GM19238 (cell line): ENCODE measurements around the gene APOBEC4.

Experiments used
- DNase-seq: peaks from one replicate; pipeline ENCODE4 v3.0.0; 2011; ENCODE audit warnings: low spot score; ENCODE audit not compliant: insufficient read length

The APOBEC4 gene

GRCh38 chr1:183675381-183675780, 22.3 kb upstream of the APOBEC4 start:
- no peak for DNase-seq

GRCh38 chr1:183674886-183675285, 21.8 kb upstream of the APOBEC4 start:
- no peak for DNase-seq

- DNase-seq, result no peak
Measured at GRCh38 chr1:183674339-183674738, 21.2 kb upstream of the APOBEC4 start.

- no peak for DNase-seq
Measured at GRCh38 chr1:183673605-183674323, 20.6 kb upstream of the APOBEC4 start.

- DNase-seq, result no peak
Measured at GRCh38 chr1:183670169-183670568, 17.1 kb upstream of the APOBEC4 start.

DNA sequence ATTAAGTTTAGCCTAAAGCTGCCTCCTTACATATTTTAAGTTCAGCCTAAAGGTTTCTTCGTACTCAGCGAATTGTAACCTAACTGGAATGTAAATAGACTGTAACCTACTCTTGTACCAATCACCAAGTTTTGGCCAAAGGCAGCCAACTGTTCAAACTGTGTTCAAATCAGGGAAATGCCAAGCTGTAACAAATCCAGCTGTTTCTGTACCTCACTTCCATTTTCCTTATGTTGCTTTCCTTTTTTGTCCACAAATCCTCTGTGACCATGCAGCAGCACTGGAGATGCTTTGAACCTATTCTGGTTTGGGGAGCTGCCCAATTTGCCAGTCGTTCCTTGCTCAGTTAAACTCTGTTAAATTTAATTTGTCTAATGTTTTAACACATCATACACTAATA, 3.2 kb upstream of the APOBEC4 start:
- no peak for DNase-seq

- DNase-seq, result peak; percentile 48
Measured at GRCh38 chr1:183655562-183656075, 2.5 kb upstream of the APOBEC4 start.

DNA sequence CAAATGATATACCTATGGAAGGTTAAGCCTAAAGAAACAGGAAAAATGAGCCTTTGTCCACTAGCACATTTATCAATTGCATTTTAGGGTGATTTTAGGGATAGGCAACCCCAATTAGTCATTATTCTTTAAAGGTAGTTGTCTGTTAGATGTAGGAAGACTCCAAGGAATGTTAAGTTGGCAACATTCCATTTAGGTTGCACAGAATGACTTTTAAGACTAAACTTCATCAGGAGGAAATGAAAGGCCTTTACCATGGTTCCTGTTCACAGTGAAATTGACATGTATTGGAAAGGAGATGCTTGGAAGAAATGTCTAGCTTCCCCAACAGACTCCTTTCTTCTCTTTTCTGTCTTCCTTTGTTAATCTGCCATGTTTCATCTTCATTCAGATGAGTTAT, 1.6 kb upstream of the APOBEC4 start:
- DNase-seq, result no peak

- DNase-seq, result no peak
Measured at GRCh38 chr1:183653876-183654451, 848 bp upstream of the APOBEC4 start.

GRCh38 chr1:183653462-183653794, 312 bp upstream of the APOBEC4 start:
- no peak for DNase-seq

DNA sequence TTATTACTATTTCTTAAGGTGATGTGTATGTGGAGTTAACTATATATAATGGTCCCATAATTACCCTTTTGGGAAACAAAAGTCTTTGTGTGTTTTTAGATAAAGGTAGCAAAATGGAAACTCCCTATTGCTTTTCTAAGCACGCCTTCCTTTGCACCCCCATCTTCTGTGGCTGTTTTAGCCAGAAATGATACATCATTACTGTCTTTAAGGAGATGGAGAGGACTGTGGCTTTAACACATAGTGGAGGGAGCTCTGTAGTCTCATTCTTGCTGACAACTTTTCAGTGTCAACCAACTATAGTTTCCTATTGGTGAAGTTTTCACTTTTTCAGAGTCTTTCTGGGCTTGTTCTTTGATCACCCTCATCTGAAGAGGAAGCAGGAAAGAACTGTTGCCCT, 1.0 kb downstream of the APOBEC4 start:
- no peak for DNase-seq

GRCh38 chr1:183651612-183652011, 1.5 kb downstream of the APOBEC4 start:
- no peak for DNase-seq

GRCh38 chr1:183648042-183648441, 5.1 kb downstream of the APOBEC4 start:
- DNase-seq, result no peak

DNA sequence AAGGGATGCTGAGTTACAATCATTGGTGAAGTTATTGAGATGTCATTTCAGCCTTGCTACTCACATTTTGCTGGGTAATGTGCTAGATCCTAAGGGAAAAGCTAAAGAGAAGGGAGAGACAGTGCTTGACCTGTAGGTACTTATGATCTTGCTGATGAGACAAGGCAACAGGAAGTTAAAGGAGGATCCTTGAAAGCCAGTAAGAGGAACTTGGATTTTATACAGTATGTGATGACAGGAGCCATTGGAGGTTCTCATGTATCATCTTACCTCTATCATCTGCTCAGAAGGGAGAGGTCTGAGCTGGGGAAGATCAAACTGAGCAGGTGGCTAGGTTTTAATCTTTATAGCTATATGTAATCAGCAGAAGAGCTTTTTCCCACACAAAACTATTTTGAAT, 6.3 kb downstream of the APOBEC4 start:
- DNase-seq, result no peak

DNA sequence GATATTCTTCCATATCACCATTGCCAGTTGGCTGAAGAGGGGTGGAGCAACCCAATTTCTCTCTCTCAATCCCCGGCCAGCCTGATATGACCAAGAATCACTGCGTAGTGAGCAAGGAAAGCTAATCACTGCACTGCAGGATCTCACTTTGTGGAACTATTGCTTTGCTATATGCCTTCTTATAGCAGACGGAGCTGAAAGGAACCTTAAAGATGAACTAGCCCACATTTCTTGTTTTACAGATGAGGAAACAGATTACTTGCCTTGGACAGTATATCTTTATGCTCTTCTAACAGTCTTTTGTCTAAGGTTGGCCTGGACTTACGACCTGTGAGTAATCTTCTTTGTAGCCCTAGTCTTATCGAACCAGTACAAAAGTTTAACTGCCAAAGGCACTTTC, 7.6 kb downstream of the APOBEC4 start:
- DNase-seq, result no peak

DNA sequence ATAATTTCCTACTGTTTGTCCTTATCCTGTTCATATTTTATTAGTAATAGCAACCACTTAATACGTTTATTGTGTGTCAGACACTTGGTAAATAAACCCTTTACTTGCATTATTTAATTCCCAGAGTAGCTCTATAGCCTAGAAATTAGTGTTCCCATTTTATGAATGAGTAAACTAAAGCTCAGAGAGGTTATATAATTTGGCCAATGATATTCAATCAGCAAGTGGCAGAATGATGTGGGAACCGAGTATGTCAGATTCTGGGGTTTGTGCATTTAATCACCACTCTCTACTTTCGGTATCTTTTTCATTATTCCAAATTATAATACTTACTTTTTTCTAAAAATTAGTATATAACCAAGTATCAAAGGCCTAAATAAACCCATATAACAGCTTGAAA, 10.9 kb downstream of the APOBEC4 start:
- no peak for DNase-seq

- DNase-seq, result no peak
Measured at GRCh38 chr1:183640193-183640592, 12.9 kb downstream of the APOBEC4 start.

DNA sequence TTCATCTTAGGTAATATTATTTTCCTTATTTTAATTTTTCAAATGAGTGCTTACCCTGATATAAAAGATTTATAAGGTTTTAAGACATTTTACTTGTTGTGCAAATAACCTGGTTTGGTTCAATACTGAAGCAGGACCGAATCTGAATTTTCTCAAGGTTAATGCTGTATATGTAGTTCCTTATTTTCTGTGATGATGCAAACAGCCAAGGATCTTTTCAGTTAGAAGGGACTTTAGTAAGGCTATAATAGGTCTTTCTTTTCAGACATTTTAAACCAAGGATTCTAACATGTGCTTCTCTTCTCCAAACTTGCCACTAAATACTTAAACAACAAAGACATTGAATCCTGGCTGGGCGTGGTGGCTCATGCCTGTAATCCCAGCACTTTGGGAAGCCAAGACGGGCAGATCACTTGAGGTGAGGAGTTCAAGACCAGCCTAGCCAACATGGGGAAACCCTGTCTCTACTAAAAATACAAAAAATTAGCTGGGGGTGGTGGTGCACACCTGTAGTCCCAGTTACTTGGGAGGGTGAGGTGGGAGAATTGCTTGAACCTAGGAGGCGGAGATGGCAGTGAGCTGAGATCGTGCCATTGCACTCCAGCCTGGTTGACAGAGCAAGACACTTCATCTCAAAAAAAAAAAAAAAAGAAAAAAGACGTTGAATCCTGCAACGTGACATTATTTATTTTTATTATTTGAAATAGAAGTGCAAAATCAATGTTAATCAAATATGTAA, 14.3 kb downstream of the APOBEC4 start:
- DNase-seq, result no peak

GRCh38 chr1:183636783-183637182, 16.3 kb downstream of the APOBEC4 start:
- no peak for DNase-seq

GRCh38 chr1:183636334-183636682, 16.8 kb downstream of the APOBEC4 start:
- DNase-seq, result no peak

DNA sequence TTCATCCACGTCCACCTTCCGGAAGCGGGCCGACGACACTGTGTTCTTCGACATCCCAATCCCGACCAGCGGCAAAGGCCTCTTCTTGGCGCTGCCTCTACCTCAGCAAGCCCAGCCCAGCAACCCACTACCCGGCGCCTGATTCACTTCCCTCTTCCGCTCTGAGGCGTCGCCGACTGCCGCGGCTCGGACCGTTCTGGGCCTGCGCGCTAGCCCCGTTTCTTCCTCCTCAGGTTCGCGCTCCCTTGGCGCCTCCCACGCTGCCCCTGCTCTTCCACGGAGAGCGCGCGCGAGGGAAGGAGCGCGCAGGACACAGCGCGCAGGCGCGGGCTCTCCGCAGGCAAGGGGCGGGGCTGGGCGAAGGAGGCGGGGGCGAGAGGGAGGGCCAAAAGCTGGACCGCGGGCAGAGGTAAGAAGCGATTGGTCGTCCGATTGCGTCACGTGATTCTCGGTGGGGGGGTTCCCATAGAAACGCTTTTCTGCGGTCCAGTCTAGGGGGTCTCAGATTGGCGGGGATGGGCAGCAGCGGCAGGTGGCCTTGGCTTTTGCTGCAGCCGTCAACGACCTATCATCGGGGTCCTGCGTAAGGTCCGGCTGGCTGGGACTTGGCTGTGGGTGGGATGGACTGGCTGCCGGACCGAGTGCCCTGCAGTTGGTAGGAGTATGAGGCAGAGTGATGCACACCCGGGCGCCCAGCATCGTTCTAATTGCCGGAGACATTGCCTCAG, 17.3 kb downstream of the APOBEC4 start, which contains the start of gene ARPC5:
TSS of gene ARPC5 (minus strand) at position 178 of the 728 bp plus-strand sequence. CDS start at position 54, 124 bp downstream.
- DNase-seq, result peak; percentile 83

DNA sequence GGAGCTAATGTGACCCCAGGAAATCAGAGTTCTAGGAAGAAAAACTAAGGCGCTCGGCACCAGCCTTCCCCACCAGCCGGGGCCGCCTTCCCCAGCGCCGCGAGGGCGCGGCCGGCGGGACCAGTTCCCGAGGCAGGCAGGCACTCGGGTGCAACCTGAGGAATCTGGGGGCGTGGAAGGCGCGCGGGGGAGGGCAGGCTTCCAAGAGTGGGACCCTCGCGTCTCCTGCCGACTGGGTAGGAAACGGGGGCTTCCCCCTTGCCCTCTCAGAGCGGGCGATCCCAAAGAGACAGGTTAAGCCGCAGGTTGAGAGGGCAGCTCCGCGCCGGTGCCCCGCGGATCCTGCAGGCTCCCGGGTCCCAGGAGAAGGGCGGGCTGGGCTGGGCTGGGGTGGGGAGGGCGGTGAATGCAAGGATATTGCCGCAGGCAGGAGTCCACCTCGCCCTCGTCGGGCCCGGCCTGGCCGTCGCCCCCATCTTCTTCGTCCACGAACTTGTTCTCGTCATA, 18.0 kb downstream of the APOBEC4 start:
- DNase-seq, result no peak
